Mucosa of descending colon (tissue), 3 donors: ENCODE measurements around the gene MST1. TPM values are rescaled to one million over a fixed set of nuclear protein-coding genes. Genes with fewer than 3 reads are reported as not detected.
"Not testable (repeated sequence)": the region's sequence is repeated elsewhere in the genome, so short reads cannot be mapped to it uniquely, and the experiment has no call there.

Source experiments
- ATAC-seq: fragments of 200-7000 bp; cut with Tn5 transposase; one replicate; pipeline ENCODE4 v1.9.1; 2020; ENCODE audit warnings: mild to moderate bottlenecking, moderate library complexity
- DNase-seq, 3 donors: peaks; one replicate each; pipeline ENCODE4 v3.0.0-alpha.2; 2020
- H3K36me3 ChIP-seq: fragments of 200-600 bp; one replicate; pipeline ENCODE4 v1.8.0; 2021; ENCODE audit warnings: low read depth, mild to moderate bottlenecking
- H3K4me1 ChIP-seq: fragments of 200-600 bp; one replicate; pipeline ENCODE4 v1.8.0; 2021; ENCODE audit warnings: low read depth, mild to moderate bottlenecking
- H3K4me3 ChIP-seq: fragments of 200-600 bp; one replicate; pipeline ENCODE4 v1.8.0; 2021; ENCODE audit warnings: mild to moderate bottlenecking
- H3K9me3 ChIP-seq: fragments of 200-600 bp; one replicate; pipeline ENCODE4 v1.8.0; 2021; ENCODE audit warnings: mild to moderate bottlenecking
- CTCF ChIP-seq: fragments of 200-600 bp; IDR thresholded peaks from one replicate; pipeline ENCODE4 v1.8.0; 2022; ENCODE audit warnings: antibody characterized with exemption, mild to moderate bottlenecking
- intact Hi-C, 2 donors: fragments of 100-400 bp; cut with DNase I in 1 of 2; cut with micrococcal nuclease in 1 of 2; formaldehyde crosslinking; loops; one replicate each; pipeline versions ENCODE4 v1.11.0 to v1.11.1; 2022; cut with DNase I, micrococcal nuclease
- total RNA-seq, 3 donors: library from RNA; stranded (reverse); fragmentation: NEBNext Ultra II Directional in 2 of 3; extraction: Animal tissue kit (Norgen Biotek cat#: 25700) in 2 of 3; gene quantifications; one replicate each; pipeline versions ENCODE4 v1.2.1 to v1.2.4, GENCODE V29; 2021 to 2023
- donor health status: DM: no; HTN: no; CAD: no; lungs with moderate emphysema.
- donor health status: DM: no; HTN: no; CAD: no.
- donor health status: DM: no; HTN: yes; CAD: no.

The MST1 gene
- total RNA-seq, 3 donors from 2014 or later: 16.8 to 55.9 (median 18.8) TPM

GRCh38 chr3:49702672-49703071 is 13.4 kb upstream of the MST1 start:
- Histone ChIP-seq H3K4me3 (no peak overlapping the region), H3K36me3 (peaks cover 5% of the 10 kb centered on the region), H3K4me1 (no peaks in the 10 kb centered on the region), H3K9me3 (no peaks in the 10 kb centered on the region)
- intact Hi-C loops: no loop called here
- no peak for ATAC-seq
- DNase-seq: no peak
- TF ChIP-seq CTCF: no peak

DNA sequence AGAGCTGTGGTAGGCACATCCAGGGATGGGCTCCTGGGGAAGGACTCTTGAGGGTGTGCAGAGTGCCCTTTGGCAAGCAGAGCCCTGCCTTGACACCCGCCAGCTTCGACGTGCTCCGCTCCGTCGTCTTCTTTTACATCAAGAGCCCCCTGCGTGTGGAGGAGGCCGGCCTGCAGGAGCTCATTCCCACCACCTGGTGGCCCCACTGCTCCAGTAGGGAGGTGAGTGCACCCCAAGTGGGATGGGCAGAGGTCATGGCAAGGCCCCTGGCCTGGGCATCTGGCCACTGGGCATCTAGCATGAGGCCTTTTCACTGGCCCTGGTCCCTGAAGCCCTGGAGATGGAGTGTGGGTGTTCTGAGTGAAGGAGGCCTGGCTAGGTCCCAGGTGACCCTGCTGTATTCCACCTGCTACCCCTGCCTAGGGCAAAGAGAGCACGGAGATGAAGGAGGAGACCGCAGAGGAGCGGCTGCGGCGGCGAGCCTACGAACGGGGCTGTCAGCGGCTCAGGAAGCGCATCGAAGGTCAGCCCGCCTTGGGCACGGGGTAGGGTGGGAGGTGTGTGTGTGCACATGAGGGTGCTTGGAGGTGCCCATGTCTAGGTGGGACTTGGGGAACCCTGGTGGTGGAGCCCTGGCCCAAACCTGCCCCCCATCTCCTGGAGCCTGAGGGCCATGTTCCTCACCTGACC is 12.3 kb upstream of the MST1 start:
- H3K4me1 ChIP-seq: no peaks in the 10 kb centered on the region
- DNase-seq: no peak
- no peaks in the 10 kb centered on the region for H3K9me3 ChIP-seq
- TF ChIP-seq CTCF: no peak
- intact Hi-C loops: no loop called here
- peaks cover 5% of the 10 kb centered on the region for H3K36me3 ChIP-seq
- H3K4me3 ChIP-seq: no peak overlapping the region
- ATAC-seq: no peak

DNA sequence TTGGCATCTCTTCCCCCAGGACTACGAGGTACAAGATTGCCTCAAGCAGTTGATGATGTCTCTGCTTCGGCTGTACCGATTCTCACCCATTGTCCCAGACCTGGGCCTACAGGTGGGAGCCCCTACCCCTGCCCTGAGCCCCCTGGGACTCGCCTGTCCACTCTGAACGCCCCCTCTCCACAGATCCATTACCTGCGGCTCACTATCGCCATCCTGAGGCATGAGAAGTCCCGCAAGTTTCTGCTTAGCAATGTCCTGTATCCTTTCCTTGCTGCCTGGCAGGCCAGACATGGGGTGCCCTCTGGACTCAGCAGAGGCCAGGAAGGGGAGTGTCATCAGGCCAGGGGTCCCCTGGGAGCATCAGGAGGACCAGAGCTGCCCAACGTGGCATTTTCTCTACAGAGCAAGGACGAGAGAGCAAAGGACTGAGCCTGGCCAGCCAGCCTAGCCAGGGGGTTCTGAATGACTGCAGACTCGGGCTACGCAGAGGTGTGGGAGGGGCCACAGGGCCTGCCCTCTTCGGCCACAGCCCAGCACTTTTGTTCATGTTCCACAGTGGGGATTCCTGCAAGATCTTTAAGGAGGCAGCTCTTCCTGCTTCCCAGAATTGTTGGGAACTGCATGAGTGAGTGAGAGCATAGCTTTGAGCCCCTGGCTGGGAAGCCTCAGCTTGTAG is 11.3 kb upstream of the MST1 start:
- DNase-seq: no peak
- Histone ChIP-seq H3K4me3 (no peak overlapping the region), H3K4me1 (no peaks in the 10 kb centered on the region), H3K36me3 (peaks cover 4% of the 10 kb centered on the region), H3K9me3 (no peaks in the 10 kb centered on the region)
- TF ChIP-seq CTCF: no peak
- ATAC-seq: no peak
- intact Hi-C loops: no loop called here

GRCh38 chr3:49700014-49700413 is 10.7 kb upstream of the MST1 start:
- Histone ChIP-seq H3K4me3 (no peak overlapping the region), H3K4me1 (no peaks in the 10 kb centered on the region), H3K36me3 (no peaks in the 10 kb centered on the region), H3K9me3 (no peaks in the 10 kb centered on the region)
- intact Hi-C loops: no loop called here
- DNase-seq: no peak
- no peak for TF ChIP-seq CTCF
- ATAC-seq: no peak

DNA sequence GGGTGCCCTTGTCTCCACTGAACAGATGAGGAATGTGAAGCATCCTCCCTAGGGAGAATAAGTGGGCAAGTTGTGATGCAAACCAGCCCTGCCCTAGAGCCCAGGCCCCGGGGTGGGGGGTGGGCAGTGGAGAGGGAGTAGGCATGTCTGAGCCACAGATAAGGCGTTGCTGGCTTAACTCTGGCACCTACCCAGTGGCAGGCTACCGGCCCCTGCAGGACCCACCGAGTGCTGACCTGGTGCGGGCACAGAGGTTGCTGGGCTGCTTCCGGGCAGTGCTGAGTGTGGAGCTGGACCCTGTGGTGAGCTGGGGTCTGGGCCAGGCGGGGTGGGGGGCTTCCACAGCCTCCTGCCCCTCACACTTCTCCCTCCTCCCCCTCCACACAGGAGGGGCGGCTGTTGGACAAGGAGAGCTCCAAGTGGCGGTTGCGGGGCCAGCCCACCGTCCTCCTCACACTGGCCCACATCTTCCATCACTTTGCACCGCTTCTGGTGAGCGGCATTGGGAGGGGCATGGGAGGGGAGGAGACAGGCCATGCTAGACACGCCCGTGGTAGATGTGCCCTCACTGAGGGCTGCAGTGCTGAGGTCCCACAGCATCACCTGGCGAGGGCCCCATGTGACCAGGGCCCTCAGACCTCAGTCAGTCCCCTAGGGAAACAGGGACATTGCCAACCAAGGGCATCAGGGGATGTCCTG is 10.2 kb upstream of the MST1 start:
- H3K9me3 ChIP-seq: no peaks in the 10 kb centered on the region
- intact Hi-C loops: no loop called here
- DNase-seq (no peak), ATAC-seq (no peak)
- no peak overlapping the region for H3K4me3 ChIP-seq
- TF ChIP-seq CTCF: no peak
- no peaks in the 10 kb centered on the region for H3K4me1 ChIP-seq
- no peaks in the 10 kb centered on the region for H3K36me3 ChIP-seq

DNA sequence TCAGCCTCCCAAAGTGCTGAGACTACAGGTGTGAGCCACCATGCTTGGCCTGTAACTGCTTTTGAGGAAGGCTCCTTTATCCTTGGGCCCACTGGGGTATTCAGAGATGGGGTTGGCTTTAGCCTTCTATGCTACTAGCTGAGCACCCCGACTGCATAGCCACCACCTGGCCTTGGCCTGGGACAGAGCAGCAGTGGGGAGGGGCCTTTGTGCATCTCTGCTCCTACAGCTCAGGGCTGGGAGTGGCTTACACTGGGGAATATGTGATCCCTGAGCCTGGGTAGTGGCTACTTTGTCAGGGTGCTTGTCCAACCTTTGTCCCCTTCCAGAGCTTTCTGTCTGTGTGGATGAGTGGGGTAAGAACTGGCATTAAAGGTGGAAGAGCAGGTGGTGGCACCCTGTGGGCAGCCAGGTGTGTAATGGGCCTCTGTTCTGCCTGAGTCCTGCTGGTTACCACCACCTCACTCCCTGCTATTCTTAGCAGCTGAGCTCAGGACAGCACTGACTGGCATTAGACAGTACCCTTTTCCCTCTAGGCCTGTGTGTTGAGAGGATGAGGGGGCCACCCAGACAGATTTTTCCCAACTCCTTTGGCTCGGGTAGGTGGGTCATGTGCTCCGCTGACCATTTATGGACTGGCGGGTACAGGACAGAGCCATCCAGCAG is 6.2 kb upstream of the MST1 start:
- H3K9me3 ChIP-seq, H3K4me3 ChIP-seq, intact Hi-C loops, ATAC-seq, H3K36me3 ChIP-seq: not testable (repeated sequence)
- peak in 1 of 3 donors; percentile 2 for DNase-seq
- H3K4me1 ChIP-seq: peaks cover 11% of the 10 kb centered on the region

GRCh38 chr3:49694409-49695070 is 5.3 kb upstream of the MST1 start:
- H3K36me3 ChIP-seq, intact Hi-C loops, H3K4me3 ChIP-seq, ATAC-seq, DNase-seq, H3K9me3 ChIP-seq: not testable (repeated sequence)
- H3K4me1 ChIP-seq: peaks cover 17% of the 10 kb centered on the region

GRCh38 chr3:49691481-49691880 is 2.2 kb upstream of the MST1 start:
- peak; percentile 48 for ATAC-seq
- H3K4me3 ChIP-seq, H3K36me3 ChIP-seq: not testable (repeated sequence)

More at GRCh38 chr3:49691481-49691880, 2.2 kb upstream of the MST1 start:
- intact Hi-C loops, H3K9me3 ChIP-seq: not testable (repeated sequence)
- peaks cover 19% of the 10 kb centered on the region for H3K4me1 ChIP-seq
- DNase-seq: peak in 2 of 3 donors; percentile 56 to 69
